ENCODE data around the gene PANK4.

DNA sequence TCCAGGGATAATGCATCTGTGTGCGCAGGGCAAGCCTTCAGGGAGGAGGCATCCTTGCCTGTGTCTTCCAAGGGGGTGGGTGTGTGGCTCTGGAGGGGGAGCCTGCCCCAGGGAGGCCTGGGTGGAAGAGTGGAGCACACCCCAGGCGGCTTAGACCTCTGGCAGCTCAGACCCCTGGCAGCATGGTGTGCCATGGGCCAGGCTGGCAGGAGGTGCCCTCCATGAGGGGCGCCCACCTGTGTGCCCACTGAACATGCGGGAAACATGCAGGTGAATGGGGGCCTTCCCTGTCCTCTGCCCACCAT lies 1.1 kb upstream of the PANK4 start:
- TF ChIP-seq, protein P1, sequence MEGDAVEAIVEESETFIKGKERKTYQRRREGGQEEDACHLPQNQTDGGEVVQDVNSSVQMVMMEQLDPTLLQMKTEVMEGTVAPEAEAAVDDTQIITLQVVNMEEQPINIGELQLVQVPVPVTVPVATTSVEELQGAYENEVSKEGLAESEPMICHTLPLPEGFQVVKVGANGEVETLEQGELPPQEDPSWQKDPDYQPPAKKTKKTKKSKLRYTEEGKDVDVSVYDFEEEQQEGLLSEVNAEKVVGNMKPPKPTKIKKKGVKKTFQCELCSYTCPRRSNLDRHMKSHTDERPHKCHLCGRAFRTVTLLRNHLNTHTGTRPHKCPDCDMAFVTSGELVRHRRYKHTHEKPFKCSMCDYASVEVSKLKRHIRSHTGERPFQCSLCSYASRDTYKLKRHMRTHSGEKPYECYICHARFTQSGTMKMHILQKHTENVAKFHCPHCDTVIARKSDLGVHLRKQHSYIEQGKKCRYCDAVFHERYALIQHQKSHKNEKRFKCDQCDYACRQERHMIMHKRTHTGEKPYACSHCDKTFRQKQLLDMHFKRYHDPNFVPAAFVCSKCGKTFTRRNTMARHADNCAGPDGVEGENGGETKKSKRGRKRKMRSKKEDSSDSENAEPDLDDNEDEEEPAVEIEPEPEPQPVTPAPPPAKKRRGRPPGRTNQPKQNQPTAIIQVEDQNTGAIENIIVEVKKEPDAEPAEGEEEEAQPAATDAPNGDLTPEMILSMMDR (conservative IDR thresholded peaks at IDR 0.05) = no peak
- TF ChIP-seq ZFX (IDR thresholded peaks at IDR 0.05) = no peak; the same call in 1 of the 2 replicates

All from C4-2B (cell line).